Heart left ventricle (tissue), 16 donors: ENCODE results near the gene RPS14. TPM values are rescaled to one million over a fixed set of nuclear protein-coding genes. Genes with fewer than 3 reads are reported as not detected.
"Not testable (repeated sequence)": the region's sequence is repeated elsewhere in the genome, so short reads cannot be mapped to it uniquely, and the experiment has no call there.

Experiments used
- ATAC-seq, 4 donors: fragments of 200-7000 bp; cut with Tn5 transposase; one replicate each; pipeline ENCODE4 v1.9.1; 2020 to 2022; ENCODE audit warnings: moderate library complexity in 4 of 4, mild to moderate bottlenecking in 3 of 4, moderate number of reproducible peaks in 1 of 4
- DNase-seq, 5 donors: peaks; one replicate each; pipeline ENCODE4 v3.0.0-alpha.2; 2020
- H3K27ac ChIP-seq, 12 donors: fragments of 200-600 bp; sonication (generic) in 4 of 12; one replicate each; pipeline versions ENCODE4 v1.5.0 to v1.8.0; 2016 to 2022; ENCODE audit warnings: mild to moderate bottlenecking in 2 of 12
- H3K27me3 ChIP-seq, 9 donors: fragments of 200-600 bp; sonication (generic) in 2 of 9; one replicate each; pipeline versions ENCODE4 v1.5.1 to v1.8.0; 2016 to 2022; ENCODE audit warnings: mild to moderate bottlenecking in 3 of 9
- H3K36me3 ChIP-seq, 9 donors: fragments of 200-600 bp; sonication (generic) in 2 of 9; one replicate each; pipeline versions ENCODE4 v1.5.0 to v1.8.0; 2018 to 2022; ENCODE audit warnings: mild to moderate bottlenecking in 2 of 9
- H3K4me1 ChIP-seq, 12 donors: fragments of 200-600 bp; sonication (generic) in 4 of 12; one replicate each; pipeline versions ENCODE4 v1.5.0 to v1.8.0; 2016 to 2022; ENCODE audit warnings: mild to moderate bottlenecking in 3 of 12
- H3K4me3 ChIP-seq, 12 donors: fragments of 200-600 bp; sonication (generic) in 4 of 12; one replicate each; pipeline versions ENCODE4 v1.5.0 to v1.8.0; 2017 to 2022; ENCODE audit warnings: mild to moderate bottlenecking in 9 of 12, moderate library complexity in 4 of 12
- H3K9me3 ChIP-seq, 12 donors: fragments of 200-600 bp; sonication (generic) in 4 of 12; one replicate each; pipeline versions ENCODE4 v1.5.0 to v1.8.0; 2016 to 2022; ENCODE audit warnings: mild to moderate bottlenecking in 1 of 12
- CTCF ChIP-seq, 12 donors: fragments of 200-600 bp; sonication (generic) in 4 of 12; IDR thresholded peaks; one replicate each; pipeline versions ENCODE4 v1.5.0 to v1.8.0; 2018 to 2022; ENCODE audit warnings: antibody characterized with exemption in 12 of 12, mild to moderate bottlenecking in 5 of 12
- POLR2A ChIP-seq, 2 donors: fragments of 450-650 bp; IDR thresholded peaks; one replicate each; pipeline ENCODE4 v1.6.1; 2017; ENCODE audit warnings: antibody characterized with exemption in 2 of 2, mild to moderate bottlenecking in 2 of 2, moderate library complexity in 2 of 2
- WGBS, 4 donors: extraction: QIAGEN DNeasy Blood & Tissue Kit in 2 of 4; methylation state at CpG; one replicate each; pipeline versions ENCODE4 v1.1.5 to v1.1.7; 2013 to 2018; 5-methylcytosine and 5-hydroxymethylcytosine counted together
- intact Hi-C, 10 donors: fragments of 100-400 bp; cut with DNase I; formaldehyde crosslinking; loops; one replicate each; pipeline versions ENCODE4 v1.11.1 to v1.14.2; 2022
- polyA plus RNA-seq, 2 donors: library from polyadenylated mRNA; stranded (reverse); fragments of 200-250 nt; gene quantifications; one replicate each; pipeline ENCODE4 v1.2.3, GENCODE V29; 2013
- total RNA-seq, 9 donors: library from RNA; depleted of rRNA in 2 of 9; stranded (reverse); fragments of >200 nt in 2 of 9; fragmentation: NEBNext Ultra II Directional in 3 of 9; extraction: Animal tissue kit (Norgen Biotek cat#: 25700) in 3 of 9; gene quantifications; one replicate each; pipeline versions ENCODE4 v1.1.0 to v1.2.4, GENCODE V29; 2016 to 2023
- donor health status: ischemic (EF 13 %, LVEDD 7.1; RV severe dilation, severe dysfunction).
- donor health status: healthy with polysubstance abuse.
- donor health status: DM: no; HTN: yes; CAD: no.
- donor health status: DM: no; HTN: no; CAD: no.
- donor health status: ischemic (EF 25% LVEDD 6.9; RV normal size, moderate dysfunction).
- donor health status: ischemic (EF 25% LVEDD 5.7; RV mildly dilated, moderate dysfunction).
- donor health status: healthy.
- donor health status: DM: yes; HTN: yes; CAD: no.
- donor health status: ischemic (EF 35%, LVEDD 5.7; RV mildly dilated, moderate dysfunction).
- donor health status: nonischemic (EF 11% LVEDD 7.7; RV severe dilation, severe dysfunction).
- donor health status: DM: yes; HTN: yes; CAD: no.
- donor health status: PGD.
- donor health status: ischemic (EF 29% LVEDD 5.4; RV normal size, mild dysfunction).
- donor health status: nonischemic (EF 23%, LVEDD 6.1; RV moderate dilation, normal function).

Gene RPS14
- total and polyA plus RNA-seq, 11 donors, result 1,031 to 3,474 (median 1,358) TPM

GRCh38 chr5:150429410-150429873 lies 20.1 kb downstream of the RPS14 start:
- peak overlapping the region in 1 of 12 donors; percentile 30 for H3K27ac ChIP-seq
- ATAC-seq (no peak), DNase-seq (no peak)
- TF ChIP-seq POLR2A (IDR thresholded peaks at IDR 0.05) (no peak), CTCF (IDR thresholded peaks at IDR 0.05) (no peak)
- intact Hi-C loops, result loop anchor here in 1 of 10 donors (10.0 kb wide), 1 partner anchor 395 kb away; no protein-coding TSS in a partner anchor
- no peaks in the 10 kb centered on the region for H3K27me3 ChIP-seq
- no peaks in the 10 kb centered on the region for H3K9me3 ChIP-seq
- no peaks in the 10 kb centered on the region for H3K36me3 ChIP-seq
- no peak overlapping the region for H3K4me3 ChIP-seq
- peaks cover 0 to 22% (median 4%) of the 10 kb centered on the region in 12 donors for H3K4me1 ChIP-seq
- WGBS, 4 donors, result 85 to 86% (median 85%) methylated on average over 5 of the region's 5 CpGs

- ATAC-seq (no peak), DNase-seq (no peak)
- Histone ChIP-seq H3K36me3 (no peaks in the 10 kb centered on the region), H3K27ac (peak overlapping the region in 5 of 12 donors; percentile 47 to 84 (median 69)), H3K4me3 (no peak overlapping the region), H3K4me1 (peaks cover 0 to 22% (median 4%) of the 10 kb centered on the region in 12 donors), H3K27me3 (no peaks in the 10 kb centered on the region), H3K9me3 (no peaks in the 10 kb centered on the region)
- TF ChIP-seq CTCF (IDR thresholded peaks at IDR 0.05) (no peak), POLR2A (IDR thresholded peaks at IDR 0.05) (no peak)
- intact Hi-C loops, result loop anchor here in 1 of 10 donors (10.0 kb wide), 1 partner anchor 394 kb away; no protein-coding TSS in a partner anchor
- 90 to 99% (median 95%) methylated on average over 4 to 5 of the region's 5 CpGs for WGBS, 4 donors
Observed at GRCh38 chr5:150428978-150429377, 20.6 kb downstream of the RPS14 start.

GRCh38 chr5:150428106-150428876 lies 21.2 kb downstream of the RPS14 start:
- H3K36me3 ChIP-seq, result no peaks in the 10 kb centered on the region
- DNase-seq (peak; percentile 81 to 89 (median 85)), ATAC-seq (peak; percentile 84 to 95 (median 90))
- no peaks in the 10 kb centered on the region for H3K27me3 ChIP-seq
- H3K9me3 ChIP-seq, result no peaks in the 10 kb centered on the region
- WGBS, 4 donors, result 46 to 54% (median 50%) methylated on average over 18 of the region's 18 CpGs
- intact Hi-C loops, result loop anchor here in 1 of 10 donors (10.0 kb wide), 1 partner anchor 393 kb away; no protein-coding TSS in a partner anchor
- peak overlapping the region in 11 of 12 donors; percentile 38 to 84 (median 66) for H3K27ac ChIP-seq
- no peak for TF ChIP-seq CTCF (IDR thresholded peaks at IDR 0.05)
- no peak for TF ChIP-seq POLR2A (IDR thresholded peaks at IDR 0.05)
- peaks cover 0 to 22% (median 4%) of the 10 kb centered on the region in 12 donors for H3K4me1 ChIP-seq
- H3K4me3 ChIP-seq, result no peak overlapping the region

GRCh38 chr5:150426165-150426564 lies 23.4 kb downstream of the RPS14 start:
- H3K36me3 ChIP-seq, ATAC-seq, H3K4me3 ChIP-seq, H3K9me3 ChIP-seq, DNase-seq, H3K27ac ChIP-seq, H3K27me3 ChIP-seq: not testable (repeated sequence)
- intact Hi-C loops, result loop anchor here in 1 of 10 donors (10.0 kb wide), 1 partner anchor 391 kb away; no protein-coding TSS in a partner anchor
- 90 to 97% (median 95%) methylated on average over 9 of the region's 9 CpGs for WGBS, 4 donors
- peaks cover 0 to 13% (median 4%) of the 10 kb centered on the region in 12 donors for H3K4me1 ChIP-seq
